NCI-H526 (cell line): Measurements from ENCODE around the gene MMP19.

Source experiments
- DNase-seq, 2 experiments: peaks; one replicate each; lab custom pipeline; 2025; lab: John Stamatoyannopoulos, UW

The MMP19 gene

DNA sequence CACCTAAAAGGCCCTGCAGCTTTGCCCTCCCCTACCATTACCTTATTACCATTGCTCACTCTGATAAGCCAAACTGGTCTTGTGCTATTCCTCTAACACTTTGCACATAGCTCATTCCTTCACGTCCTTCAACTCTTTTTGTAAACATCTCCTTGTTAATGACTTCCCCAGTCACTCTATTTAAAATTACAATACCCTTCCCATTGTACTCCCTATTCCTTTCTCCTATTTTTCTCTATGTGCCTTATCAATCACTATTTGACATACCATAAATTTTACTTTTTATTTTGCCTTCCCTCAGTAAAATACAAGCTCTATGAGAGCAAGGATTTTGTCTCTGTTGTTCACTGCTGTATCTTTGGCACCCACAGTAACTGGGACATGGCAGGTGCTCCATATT, 30.6 kb downstream of the MMP19 start:
- no peak for DNase-seq

DNA sequence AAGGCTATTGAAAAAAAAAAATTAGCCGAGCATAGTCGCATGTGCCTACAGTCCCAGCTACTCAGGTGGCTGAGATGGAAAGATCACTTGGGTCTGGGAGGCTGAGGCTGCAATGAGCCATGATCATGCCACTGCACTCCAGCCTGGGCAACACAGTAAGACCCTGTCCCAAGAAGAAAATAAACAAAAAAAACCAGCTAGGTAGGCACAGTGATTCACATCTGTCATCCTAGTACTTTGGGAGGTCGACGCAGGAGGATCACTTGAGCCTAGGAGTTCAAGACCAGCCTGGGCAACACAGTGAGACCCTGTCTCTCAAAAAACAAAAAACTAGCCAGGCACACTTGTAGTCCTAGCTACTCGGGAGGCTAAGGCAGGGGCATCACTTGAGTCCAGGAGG, 33.5 kb downstream of the MMP19 start:
- no peak for DNase-seq

DNA sequence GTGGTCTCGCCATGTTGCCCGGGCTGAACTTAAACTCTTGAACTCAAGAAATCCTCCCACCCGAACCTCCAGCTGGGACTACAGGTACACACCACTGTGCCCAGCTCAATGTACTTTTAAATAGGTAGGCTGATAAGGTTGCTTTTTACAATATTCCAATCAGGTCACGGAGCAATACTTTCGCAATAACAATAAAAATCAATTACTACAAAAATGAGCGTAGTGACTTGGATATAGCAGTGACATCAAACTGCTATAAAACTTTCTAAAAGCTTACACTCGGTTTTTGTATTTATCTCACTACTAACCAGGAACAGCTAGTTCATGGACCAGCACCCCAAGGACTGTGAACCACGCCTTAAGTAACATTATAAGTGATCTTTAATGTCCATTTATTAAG, 35.8 kb downstream of the MMP19 start:
- no peak for DNase-seq

- no peak for DNase-seq
These were observed 45.2 kb downstream of the MMP19 start for GRCh38 chr12:55797550-55797949.

DNA sequence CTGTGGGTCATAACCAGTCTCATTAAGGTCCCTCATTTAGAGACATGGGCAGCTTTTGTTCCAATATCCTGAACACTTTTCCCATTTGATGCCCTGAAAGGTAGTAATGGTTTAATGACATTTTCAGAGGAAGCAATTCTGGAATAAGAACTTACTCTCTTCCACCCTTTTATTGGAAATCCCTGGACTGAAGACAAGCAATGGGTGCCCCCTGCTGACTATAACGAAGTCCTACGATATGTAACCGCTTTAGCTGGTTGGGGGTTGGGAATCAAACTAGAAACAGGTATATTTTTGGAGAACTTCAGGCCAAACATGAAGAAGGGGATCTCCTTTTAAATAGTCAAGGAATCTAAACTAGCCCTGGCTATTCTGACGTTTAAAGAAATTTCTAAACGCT, 45.7 kb downstream of the MMP19 start:
- peak; percentile 7 to 44 for DNase-seq

DNA sequence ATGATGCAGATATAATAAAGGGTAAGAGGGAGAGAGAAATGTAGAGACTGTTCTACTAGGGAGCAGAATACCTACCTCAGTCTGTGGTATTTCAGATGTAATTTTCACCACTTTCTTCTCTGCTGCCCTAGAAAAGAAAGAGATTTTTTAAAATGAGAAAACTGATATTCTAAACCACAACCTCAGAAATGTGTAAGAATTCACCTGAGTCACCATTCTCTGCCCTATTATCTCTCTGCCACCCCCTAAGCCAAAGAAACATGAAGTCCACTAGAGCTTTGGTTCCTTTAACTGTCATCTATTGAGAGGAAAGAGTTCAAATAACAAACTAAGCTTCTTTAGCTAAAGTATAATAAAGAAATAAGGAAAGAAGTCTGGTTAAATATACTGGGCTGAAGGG, 46.8 kb downstream of the MMP19 start:
- DNase-seq, result no peak

DNA sequence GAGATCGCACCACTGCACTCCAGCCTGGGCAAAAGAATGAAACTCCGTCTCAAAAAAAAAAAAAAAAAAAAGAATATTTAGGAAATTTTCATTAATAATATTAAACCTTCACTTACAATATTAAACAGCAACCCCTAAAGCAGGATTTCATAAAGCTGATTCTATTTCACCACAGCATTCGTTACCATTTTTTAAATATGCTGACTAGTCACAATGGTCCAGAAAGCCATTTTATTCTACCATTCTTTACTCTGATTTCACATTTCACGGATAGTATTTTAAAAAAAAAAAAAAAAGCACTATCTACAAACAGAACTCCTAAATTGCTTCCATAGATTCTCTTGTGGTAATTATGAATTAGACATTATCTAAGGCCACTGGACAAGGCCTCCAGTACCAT, 52.8 kb downstream of the MMP19 start:
- DNase-seq, result no peak

GRCh38 chr12:55789171-55789570, 53.6 kb downstream of the MMP19 start:
- DNase-seq, result no peak

GRCh38 chr12:55788546-55788945, 54.2 kb downstream of the MMP19 start:
- no peak for DNase-seq
